ENCODE measurements around the gene KRT86.
"Not testable (repeated sequence)": the region's sequence is repeated elsewhere in the genome, so short reads cannot be mapped to it uniquely, and the experiment has no call there.

Gene KRT86

DNA sequence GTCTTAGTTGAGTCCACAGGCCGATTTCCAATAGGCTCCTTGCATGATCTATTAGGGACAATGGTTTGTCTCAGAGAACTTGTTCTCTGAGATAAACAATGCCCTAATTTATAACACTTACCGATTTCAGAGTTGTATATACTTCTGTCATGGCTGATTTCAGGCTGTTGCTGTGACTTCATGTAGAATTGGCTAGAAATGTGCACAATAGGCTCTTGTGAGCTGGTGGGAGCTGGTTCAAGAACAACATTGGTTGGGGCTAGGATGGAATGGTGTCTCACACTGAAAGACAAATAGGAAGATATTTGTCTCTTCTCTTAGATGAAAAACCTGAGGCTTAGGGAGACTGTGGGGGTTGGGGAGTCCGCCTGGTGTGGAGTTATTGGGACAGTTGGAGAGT is 6.7 kb upstream of the KRT86 start:
- DNase-seq (ENCODE audit: low read depth): no peak

- DNase-seq (ENCODE audit: low read depth): no peak
Measured at GRCh38 chr12:52268212-52268611, 6.2 kb upstream of the KRT86 start.

GRCh38 chr12:52270541-52271070 is 3.8 kb upstream of the KRT86 start:
- no peak for DNase-seq (ENCODE audit: low read depth)

DNA sequence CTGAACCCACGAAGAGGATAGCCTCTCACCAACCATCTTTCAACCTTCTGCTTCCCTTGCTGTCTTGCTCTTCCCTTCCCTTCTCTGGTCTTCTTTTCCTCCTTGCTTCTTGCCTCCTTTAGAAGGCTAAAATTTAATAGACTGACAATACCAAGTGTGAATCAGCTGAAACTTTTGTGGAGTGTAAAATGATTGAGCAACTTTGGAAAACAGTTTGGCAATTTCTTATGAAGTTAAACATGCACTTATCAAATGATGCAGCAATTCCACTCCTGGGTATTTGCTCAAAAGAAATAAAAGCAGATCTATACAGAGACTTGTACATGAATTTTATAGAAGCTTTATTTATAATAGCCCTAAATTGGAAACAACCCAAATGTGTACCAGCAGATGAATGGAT is 3.3 kb upstream of the KRT86 start:
- DNase-seq (ENCODE audit: low read depth): no peak

GRCh38 chr12:52275686-52276085 is 1.2 kb downstream of the KRT86 start:
- no peak for DNase-seq (ENCODE audit: low read depth)

DNA sequence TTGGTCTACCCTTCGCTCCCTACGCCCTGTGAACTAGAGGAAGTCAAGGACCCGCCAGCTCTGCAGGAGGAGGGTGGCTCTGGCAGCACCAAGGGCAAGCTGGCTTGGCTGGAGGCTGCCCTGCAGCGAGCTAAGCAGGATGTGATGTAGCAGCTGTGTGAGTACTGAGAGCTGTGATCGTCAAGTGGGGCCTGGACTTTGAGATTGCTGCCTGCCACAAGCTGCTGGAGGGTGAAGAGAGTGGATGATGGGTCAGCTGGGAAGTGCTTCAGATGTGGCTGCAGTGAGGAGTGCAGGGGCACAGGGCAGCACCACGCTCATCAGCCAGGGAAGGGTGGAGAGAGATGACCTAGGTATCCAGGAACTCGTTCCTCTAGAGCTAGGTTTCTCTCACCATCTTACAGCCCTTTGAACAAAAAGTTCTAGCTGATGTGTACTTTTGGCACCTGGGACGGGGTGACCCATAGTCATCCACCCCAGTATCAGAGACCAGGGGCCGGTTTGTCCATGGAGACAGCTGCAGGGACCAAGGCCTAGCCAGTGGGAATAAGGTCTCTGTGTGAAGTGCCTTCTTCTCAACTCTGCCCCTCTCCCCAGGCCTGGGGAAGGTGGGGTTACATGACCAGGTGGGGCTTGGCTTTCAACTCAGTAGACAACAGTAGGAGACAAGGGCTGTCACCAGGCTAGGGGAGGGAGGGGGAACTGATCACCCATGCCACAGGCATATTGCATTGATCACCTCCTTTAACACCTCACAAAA is 3.2 kb downstream of the KRT86 start:
- DNase-seq (ENCODE audit: low read depth): no peak

- DNase-seq (ENCODE audit: low read depth): peak; percentile 47
Measured at GRCh38 chr12:52278575-52279421, 4.4 kb downstream of the KRT86 start.

DNA sequence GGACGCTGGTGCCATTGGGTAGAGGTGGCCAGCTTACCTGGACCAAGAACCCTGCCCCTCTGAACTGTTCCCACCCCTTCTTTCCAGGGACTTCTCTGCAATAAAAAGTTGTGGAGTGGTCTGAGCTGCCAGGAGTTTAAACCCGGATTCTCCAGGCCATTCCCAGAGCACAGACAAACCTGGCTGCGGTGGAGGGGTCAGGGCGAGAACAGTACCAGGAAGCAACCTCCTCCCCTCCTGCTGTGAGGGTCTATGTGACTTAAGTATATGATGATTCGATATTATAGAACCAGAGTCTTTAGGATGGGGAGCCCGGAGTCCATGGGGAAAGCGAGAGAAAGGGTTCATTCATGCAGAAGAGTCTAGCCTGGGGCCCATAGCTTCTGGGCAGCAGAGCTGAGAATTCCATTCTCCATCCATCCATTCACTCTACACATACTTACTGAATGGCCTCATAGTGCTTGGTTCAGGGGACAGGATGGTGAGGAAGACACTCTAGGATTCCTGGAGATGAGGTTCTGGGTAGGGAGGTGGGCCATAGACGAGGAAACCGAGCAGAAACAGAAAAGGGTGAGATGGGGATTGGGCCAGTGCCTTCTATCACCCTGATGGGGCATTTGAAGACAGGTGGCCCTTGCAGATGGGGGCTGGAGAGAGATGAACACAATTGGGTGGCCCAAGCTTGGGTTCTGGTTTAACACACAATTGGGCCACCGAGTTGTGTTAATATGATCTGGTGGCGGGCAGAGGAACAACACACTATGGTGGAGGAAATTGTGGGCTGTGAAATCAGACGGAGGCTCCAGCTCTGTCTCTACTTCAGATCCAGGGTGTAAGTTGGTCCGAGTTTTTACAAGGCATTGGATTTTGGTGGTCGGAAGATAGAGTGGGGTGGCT is 5.2 kb downstream of the KRT86 start:
- DNase-seq (ENCODE audit: low read depth): no peak

DNA sequence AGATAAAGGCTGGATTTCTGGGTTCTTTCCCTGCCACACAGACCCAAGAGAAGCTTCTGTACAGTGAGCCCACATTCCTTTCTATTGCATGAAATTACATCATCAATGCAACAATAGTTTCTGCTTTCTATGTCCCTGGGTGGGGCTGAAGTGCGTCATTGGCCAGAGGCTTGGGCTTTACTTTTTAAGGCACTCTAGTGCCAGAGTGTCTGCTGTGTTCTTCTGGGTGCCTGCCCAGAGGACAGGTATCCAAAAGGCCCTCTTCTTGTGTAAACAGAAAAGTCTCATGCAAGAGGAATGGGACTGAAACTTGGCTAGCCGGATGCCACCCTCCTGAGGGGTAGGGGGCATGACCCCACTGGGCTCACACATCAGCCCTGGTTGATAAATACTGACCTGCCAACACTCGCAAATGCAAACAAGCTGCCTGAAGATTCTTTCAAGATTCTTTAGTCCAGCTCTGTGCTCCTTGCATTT is 5.9 kb downstream of the KRT86 start:
- DNase-seq (ENCODE audit: low read depth): no peak

GRCh38 chr12:52280796-52281560 is 6.5 kb downstream of the KRT86 start:
- no peak for DNase-seq (ENCODE audit: low read depth)

- DNase-seq (ENCODE audit: low read depth): no peak
Measured at GRCh38 chr12:52284562-52285171, 10.2 kb downstream of the KRT86 start.

DNA sequence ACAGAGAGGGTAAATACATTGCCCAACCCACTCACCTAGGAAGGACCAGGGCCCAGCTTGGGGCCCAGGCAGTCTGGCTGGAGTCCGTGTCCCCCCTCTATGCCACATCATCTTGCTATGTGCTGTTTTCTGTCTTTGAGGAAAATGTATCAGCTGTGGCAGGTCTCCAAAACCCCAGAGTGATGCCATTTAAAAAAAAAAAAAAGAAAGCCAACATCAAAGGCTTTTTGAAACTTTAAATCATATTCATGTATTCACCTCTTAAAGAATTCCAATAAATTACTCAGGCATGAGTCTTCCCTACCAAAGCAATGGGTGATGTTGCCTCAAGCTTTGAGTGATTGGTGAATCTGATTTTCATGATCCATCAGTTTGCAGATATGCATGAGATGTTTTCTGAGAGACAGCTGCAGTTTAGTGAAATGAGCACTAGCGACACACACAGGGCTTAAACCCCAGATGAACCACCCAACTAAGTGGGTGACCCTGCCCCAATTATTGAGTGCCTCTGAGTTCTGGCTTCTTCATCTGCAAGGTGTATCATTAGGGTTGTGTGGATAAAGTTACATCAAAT is 10.8 kb downstream of the KRT86 start:
- DNase-seq (ENCODE audit: low read depth): no peak

GRCh38 chr12:52285851-52286530 is 11.5 kb downstream of the KRT86 start:
- no peak for DNase-seq (ENCODE audit: low read depth)

DNA sequence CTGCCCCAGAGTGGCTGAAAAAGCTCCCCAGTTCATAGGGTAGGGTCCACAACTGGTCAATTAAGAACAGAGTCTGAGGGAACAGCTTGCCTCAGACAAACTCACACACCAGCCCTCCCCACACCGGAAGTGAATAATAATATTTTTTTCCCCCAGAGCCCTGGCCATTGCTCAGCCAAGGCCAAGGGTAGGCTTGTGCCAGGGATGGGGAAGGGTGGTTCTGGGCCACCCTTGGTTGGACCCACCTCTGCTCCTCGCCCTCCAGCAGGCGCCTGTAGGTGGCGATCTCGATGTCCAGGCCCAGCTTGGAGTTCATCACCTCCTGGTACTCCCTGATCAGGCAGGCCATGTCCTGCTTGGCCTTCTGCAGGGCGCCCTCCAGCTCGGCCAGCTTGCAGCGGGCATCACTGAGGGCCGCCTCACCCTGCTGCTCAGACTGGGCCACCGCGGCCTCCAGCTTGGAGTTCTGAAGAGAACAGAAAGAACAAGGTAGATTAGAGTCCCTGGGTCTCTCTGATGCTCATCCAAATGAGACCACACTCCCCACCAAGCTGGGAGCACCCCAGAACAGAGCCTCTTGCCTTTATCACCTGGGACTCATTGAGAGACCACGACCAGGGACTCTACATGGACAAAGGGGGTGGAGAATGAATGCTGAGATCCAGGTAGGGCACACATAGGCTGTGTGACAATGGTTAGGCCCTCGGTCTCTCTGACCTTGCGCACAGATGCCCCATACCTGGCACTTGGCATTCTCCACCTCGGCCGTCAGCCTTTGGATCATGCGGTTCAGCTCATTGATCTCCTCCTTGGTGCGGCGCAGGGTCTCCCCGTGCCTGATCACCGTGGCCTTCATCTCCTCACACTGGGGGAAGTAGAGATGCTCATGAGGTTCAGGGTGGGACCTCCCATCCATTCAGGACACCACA is 12.7 kb downstream of the KRT86 start:
- not testable (repeated sequence) for DNase-seq (ENCODE audit: low read depth)

DNA sequence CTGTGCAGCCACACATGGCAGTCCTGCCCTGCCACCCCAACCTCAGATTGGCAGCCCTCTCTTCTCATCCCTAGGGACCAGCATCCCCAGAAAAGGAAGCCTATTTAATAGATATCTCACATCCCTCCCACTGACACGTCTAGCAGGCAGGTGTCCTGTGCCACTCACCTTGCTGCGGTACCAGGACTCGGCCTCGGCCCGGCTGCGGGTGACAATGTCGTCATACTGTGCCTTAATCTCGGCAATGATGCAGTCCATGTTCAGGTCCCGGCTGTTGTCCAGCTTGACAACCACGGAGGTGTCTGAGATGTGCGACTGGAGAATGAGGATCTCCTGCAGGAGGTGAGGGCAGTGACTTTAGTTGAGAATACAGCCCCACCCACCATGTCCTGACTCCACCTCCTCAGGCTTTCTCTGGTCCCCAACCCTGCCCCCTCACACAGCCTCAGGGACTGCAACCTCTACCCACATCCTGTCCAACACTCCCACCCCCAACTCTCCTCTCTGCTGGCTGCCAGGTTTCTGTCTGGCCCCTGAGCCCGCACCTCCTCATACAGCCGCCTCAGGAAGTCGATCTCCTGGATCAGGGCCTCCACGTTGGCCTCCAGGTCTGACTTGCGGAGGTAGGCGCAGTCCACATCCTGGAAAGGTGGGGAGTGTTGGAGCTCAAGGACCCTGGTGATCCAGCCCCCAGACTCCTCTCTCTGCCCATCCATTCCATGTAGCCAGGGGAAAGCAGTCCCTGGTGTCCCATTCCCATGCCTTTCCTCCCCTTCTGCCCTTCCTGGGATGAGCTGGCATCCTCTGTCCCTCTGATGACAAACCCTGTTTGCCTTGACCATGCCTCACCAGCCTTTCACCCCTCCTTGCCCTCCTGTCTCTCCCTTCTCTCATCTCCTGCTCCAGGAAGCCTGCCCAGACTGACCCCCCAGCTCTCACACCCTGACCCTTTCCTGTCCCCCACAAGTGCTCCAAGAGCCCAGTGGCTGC is 13.7 kb downstream of the KRT86 start:
- not testable (repeated sequence) for DNase-seq (ENCODE audit: low read depth)

GRCh38 chr12:52290483-52291134 is 16.2 kb downstream of the KRT86 start:
- DNase-seq (ENCODE audit: low read depth): not testable (repeated sequence)
